Muscle layer of colon (tissue), 2 donors: Measurements from ENCODE around the gene SLC2A1.

Source experiments
- H3K27ac ChIP-seq: one replicate; pipeline ENCODE4 v1.7.0; 2013; ENCODE audit warnings: low read depth, mild to moderate bottlenecking, low read length, moderate library complexity
- H3K27me3 ChIP-seq, 2 donors: one replicate each; pipeline ENCODE4 v1.7.0; 2013; ENCODE audit warnings: low read length in 2 of 2, mild to moderate bottlenecking in 2 of 2; ENCODE audit not compliant: insufficient read depth in 2 of 2, control insufficient read depth in 1 of 2
- H3K36me3 ChIP-seq: one replicate; pipeline ENCODE4 v1.7.0; 2013; ENCODE audit warnings: mild to moderate bottlenecking, low read length; ENCODE audit not compliant: insufficient read depth
- H3K4me1 ChIP-seq: one replicate; pipeline ENCODE4 v1.7.0; 2013; ENCODE audit warnings: mild to moderate bottlenecking, low read length; ENCODE audit not compliant: insufficient read depth
- H3K4me3 ChIP-seq, 2 donors: one replicate each; pipeline ENCODE4 v1.7.0; 2013; ENCODE audit warnings: low read length in 2 of 2, low read depth in 1 of 2, mild to moderate bottlenecking in 1 of 2, moderate library complexity in 1 of 2
- H3K9ac ChIP-seq: one replicate; pipeline ENCODE4 v1.7.0; 2013; ENCODE audit warnings: low read length
- H3K9me3 ChIP-seq: one replicate; pipeline ENCODE4 v1.7.0; 2013; ENCODE audit warnings: mild to moderate bottlenecking, low read length
- donor health status: abdominal sarcoma.
- donor health status: Adenocarcinoma of cecum.

Gene SLC2A1

GRCh38 chr1:42964044-42964812 is 5.6 kb upstream of the SLC2A1 start:
- Histone ChIP-seq H3K9ac (no peak overlapping the region), H3K27ac (peak overlapping the region; percentile 85), H3K27me3 (no peaks in the 10 kb centered on the region), H3K4me1 (peaks cover 23% of the 10 kb centered on the region), H3K9me3 (no peaks in the 10 kb centered on the region), H3K36me3 (no peaks in the 10 kb centered on the region), H3K4me3 (no peak overlapping the region)

- no peaks in the 10 kb centered on the region for H3K36me3 ChIP-seq
- peak overlapping the region; percentile 85 for H3K27ac ChIP-seq
- H3K9ac ChIP-seq = no peak overlapping the region
- no peaks in the 10 kb centered on the region for H3K27me3 ChIP-seq
- H3K9me3 ChIP-seq = no peaks in the 10 kb centered on the region
- H3K4me1 ChIP-seq = peaks cover 23% of the 10 kb centered on the region
- no peak overlapping the region for H3K4me3 ChIP-seq
Observed at GRCh38 chr1:42963378-42964043, 4.8 kb upstream of the SLC2A1 start.

DNA sequence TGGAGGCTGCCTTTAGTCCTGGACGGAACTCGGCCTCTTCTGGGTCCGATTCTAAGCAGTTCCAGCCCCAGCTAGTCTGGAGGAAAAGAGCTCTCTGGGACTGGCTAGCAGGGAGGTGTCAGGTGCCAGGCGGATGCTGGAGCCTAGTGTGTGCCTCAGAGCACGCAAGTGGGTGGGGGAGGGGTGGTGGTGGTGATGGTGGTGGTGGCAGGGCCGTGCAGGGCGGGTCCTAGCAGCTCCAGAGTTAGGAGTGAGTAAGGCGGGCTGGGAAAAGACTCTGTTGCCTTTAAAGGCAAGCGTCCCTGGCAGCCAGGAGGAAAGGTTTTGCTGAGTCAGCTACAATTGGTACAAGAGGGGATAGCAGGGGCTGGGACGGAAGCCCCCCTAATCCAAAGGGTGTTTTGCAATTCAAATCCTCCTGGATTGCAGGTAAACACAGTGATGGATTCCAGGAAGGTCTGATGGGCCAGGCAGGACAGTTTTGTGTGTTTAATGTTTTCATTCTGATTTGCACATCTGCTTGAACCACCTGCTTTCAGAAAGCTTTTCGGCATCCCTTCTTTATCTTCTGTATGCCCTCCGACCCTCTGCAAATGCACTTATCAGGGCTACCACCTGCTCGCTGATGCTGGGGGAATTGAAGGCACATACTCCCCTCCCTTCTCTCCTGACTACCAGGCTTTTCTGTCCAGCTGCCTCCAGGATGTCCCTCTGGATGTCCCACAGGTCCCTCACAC is 4.1 kb upstream of the SLC2A1 start:
- Histone ChIP-seq H3K27ac (peak overlapping the region; percentile 85), H3K9me3 (no peaks in the 10 kb centered on the region), H3K36me3 (no peaks in the 10 kb centered on the region), H3K4me1 (peaks cover 23% of the 10 kb centered on the region), H3K4me3 (peak overlapping the region in 1 of 2 donors; percentile 30), H3K27me3 (no peaks in the 10 kb centered on the region), H3K9ac (no peak overlapping the region)

DNA sequence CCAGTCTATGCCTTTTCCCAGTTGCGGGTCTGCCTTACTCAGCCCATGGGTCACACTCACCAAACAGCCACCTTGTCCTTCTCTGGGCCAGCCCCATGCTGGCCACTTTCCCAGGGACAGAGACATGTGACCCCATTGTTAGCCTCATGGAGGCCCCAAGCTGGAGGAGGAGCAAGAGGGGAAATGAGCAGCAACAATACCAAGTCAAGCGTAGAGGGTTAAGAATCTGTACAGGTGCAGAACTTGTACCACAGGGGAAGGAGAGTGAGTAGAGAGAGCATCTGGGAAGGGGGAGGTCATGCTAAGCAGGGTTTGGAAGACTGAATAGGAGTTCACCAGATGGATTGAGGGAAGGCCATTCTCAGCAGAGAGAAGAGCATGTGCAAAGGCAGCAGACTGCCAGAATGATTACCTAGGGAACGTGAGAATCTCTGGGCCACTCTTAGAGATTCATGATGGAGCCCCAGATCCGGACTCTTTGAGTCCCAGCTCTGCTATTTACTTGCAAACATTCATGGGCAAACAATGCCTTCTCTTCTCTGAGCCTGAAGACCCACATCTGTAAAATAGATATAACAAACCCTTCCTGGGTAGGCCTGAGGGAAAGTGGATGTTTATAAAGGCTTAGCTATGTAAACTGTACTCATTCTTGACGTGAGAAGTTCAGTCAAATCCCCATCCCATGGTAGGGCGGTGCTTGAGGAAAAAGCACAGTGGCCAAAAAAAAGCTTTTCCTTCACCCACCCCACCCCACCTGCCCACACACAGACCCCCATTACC is 2.8 kb upstream of the SLC2A1 start:
- peak overlapping the region; percentile 66 for H3K27ac ChIP-seq
- H3K9me3 ChIP-seq = no peaks in the 10 kb centered on the region
- H3K4me3 ChIP-seq = no peak overlapping the region

DNA sequence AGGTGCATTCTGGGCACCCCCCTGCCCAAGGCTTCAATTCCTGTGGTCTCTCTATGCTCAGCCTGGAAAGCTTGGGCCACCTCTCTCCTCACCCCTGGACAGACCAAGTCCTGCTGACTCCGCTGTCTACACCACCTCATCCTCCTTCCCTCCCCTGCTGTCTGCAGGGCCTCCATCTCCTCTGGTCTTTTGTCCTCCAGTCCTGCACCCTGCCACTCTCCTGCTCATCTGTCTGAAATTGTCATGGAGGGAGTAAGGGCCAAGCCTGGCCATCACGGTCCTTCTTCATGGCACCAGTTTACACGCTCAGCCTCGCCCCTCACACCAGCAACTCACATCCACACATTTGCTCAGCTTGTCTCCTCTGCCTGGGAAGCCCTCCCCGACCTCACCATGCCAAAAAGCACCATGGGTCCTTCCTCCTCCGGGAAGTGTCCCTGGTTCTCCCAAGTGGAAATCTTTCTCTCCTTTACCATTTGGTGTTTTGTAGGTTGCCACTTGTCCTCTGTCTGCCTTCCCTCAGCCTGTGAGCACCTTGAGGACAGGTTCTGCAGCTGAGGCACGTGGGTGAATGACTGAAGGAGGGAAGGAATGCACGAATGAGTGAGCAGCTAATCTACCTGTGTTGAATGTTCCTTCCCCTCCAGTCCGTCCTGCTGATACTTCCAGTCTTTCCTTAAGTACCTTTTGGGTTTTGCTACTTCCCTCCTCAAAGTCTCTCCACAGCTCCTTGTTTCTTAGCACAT is 2.1 kb upstream of the SLC2A1 start:
- H3K9ac ChIP-seq = no peak overlapping the region

More for the DNA sequence above, 2.8 kb upstream of the SLC2A1 start:
- Histone ChIP-seq H3K36me3 (no peaks in the 10 kb centered on the region), H3K4me1 (peaks cover 27% of the 10 kb centered on the region), H3K9ac (no peak overlapping the region), H3K27me3 (no peaks in the 10 kb centered on the region)

GRCh38 chr1:42960122-42960390 is 1.4 kb upstream of the SLC2A1 start:
- H3K27ac ChIP-seq = no peak overlapping the region

More for the DNA sequence above, 2.1 kb upstream of the SLC2A1 start:
- Histone ChIP-seq H3K4me1 (peaks cover 27% of the 10 kb centered on the region), H3K4me3 (no peak overlapping the region), H3K27ac (peak overlapping the region; percentile 66), H3K9me3 (no peaks in the 10 kb centered on the region), H3K36me3 (no peaks in the 10 kb centered on the region), H3K27me3 (no peaks in the 10 kb centered on the region)

DNA sequence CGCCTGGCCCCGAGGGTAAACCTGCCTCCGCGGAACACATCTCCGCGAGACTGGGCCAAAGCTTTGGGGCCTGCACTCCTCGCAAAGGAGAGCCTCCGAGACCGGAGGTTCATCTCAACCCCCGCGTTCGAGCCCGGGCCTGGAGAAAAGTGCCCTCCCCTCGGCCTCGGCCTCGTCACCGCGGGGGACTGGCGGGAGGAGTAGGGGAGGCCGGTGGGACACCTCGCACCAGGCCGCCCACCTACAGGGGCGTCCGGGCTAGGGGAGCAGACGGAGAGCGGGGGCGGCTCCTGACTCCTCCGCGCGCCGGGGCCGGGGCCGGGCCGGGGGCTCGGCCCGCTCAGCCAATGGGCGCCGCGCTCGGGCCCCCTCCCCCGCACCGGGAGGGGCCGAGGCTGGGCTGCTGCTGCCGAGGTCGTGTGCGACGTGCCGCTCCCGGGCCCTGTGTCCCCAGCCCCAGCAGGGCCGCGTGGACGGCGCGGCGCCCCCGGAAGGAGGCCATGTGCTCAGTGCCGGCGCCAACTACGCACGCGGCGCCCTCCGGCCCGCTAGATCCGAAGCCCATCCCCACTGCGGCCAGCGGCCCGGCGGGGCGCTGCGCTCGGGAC is 684 bp downstream of the SLC2A1 start:
- H3K36me3 ChIP-seq = no peaks in the 10 kb centered on the region
- peak overlapping the region; percentile 66 for H3K27ac ChIP-seq
- peak overlapping the region; percentile 74 to 76 for H3K4me3 ChIP-seq
- no peaks in the 10 kb centered on the region for H3K27me3 ChIP-seq
- peaks cover 21% of the 10 kb centered on the region for H3K4me1 ChIP-seq
- H3K9ac ChIP-seq = peak overlapping the region; percentile 27
- no peaks in the 10 kb centered on the region for H3K9me3 ChIP-seq

More at GRCh38 chr1:42960122-42960390, 1.4 kb upstream of the SLC2A1 start:
- Histone ChIP-seq H3K4me3 (no peak overlapping the region), H3K9me3 (no peaks in the 10 kb centered on the region), H3K36me3 (no peaks in the 10 kb centered on the region), H3K4me1 (peaks cover 27% of the 10 kb centered on the region), H3K9ac (no peak overlapping the region), H3K27me3 (no peaks in the 10 kb centered on the region)

DNA sequence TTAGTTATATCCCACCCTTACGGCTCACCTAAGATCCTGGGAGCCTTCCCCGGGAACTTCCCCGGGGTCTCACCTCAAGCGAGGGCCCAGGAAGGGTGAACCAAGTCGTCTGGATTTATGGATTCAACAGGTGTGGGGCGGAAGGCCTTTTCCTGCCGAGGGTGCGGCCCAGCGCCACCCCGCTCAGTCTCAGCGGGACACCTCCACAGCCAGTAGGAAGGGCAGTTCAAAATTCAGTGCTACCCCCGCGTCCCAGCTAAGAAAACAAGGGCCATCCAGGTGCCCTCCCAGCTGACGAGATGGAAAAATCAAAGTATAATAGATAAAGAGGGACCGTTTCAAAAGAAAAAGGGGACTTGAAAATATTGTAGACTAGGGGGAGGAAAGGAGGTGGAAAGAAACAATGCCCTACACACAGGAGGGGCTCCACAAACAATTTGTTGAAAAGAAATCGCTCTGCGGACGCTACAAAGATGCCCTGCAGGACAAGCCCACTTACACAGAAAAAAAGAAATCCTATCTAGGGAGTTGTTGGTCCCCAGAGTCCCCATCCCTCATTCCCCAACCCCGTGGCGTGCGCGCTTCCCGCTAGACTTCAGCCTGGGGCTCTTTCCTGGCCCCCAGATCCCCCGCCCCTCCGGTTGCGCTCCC is 1.3 kb downstream of the SLC2A1 start:
- Histone ChIP-seq H3K27me3 (no peaks in the 10 kb centered on the region), H3K27ac (peak overlapping the region; percentile 66), H3K4me1 (peaks cover 17% of the 10 kb centered on the region), H3K9me3 (no peaks in the 10 kb centered on the region), H3K4me3 (peak overlapping the region; percentile 74 to 76), H3K9ac (peak overlapping the region; percentile 27), H3K36me3 (no peaks in the 10 kb centered on the region)

GRCh38 chr1:42956739-42957138 is 1.9 kb downstream of the SLC2A1 start:
- Histone ChIP-seq H3K4me3 (no peak overlapping the region), H3K27me3 (no peaks in the 10 kb centered on the region), H3K36me3 (no peaks in the 10 kb centered on the region), H3K9ac (peak overlapping the region; percentile 1), H3K9me3 (no peaks in the 10 kb centered on the region), H3K4me1 (peaks cover 11% of the 10 kb centered on the region), H3K27ac (no peak overlapping the region)
